H1 (cell line): ENCODE data around the gene CFAP65. TPM values are rescaled to one million over a fixed set of nuclear protein-coding genes. Genes with fewer than 3 reads are reported as not detected.

Source experiments
- CTCF ChIA-PET: fragments of 300-600 bp; sonication (Branson Sonifier 250); formaldehyde crosslinking; loops from one replicate; lab custom pipeline; 2021; ENCODE audit not compliant: partially characterized antibody; lab: Charles Lee
- POLR2A ChIA-PET: fragments of 300-600 bp; sonication (Branson Sonifier 250); formaldehyde crosslinking; loops from one replicate; lab custom pipeline; 2021; ENCODE audit warnings: inconsistent platforms; ENCODE audit not compliant: partially characterized antibody; lab: Charles Lee
- DNase-seq, 2 experiments: peaks; one replicate each; pipeline versions ENCODE4 v3.0.0 to v3.0.0-alpha.2; 2010 to 2022; ENCODE audit warnings: low spot score in 2 of 2, low read depth in 1 of 2, mixed read lengths in 1 of 2
- FAIRE-seq: peaks from 2 replicates; lab custom pipeline; 2011; peaks lifted over from hg19 to GRCh38; lab: Jason Lieb, UNC
- H2AFZ ChIP-seq: 2 replicates; pipeline ENCODE4 v1.8.1; 2012; ENCODE audit warnings: low read length, inconsistent platforms
- H2AK5ac ChIP-seq: 2 replicates; pipeline ENCODE4 v1.6.1; 2013; ENCODE audit warnings: low read depth, low read length
- H2BK120ac ChIP-seq: replicated peaks from 2 replicates; pipeline ENCODE3; 2013; ENCODE audit warnings: low read depth, low read length, inconsistent platforms
- H2BK12ac ChIP-seq: 2 replicates; pipeline ENCODE4 v1.6.1; 2013; ENCODE audit warnings: low read depth, low read length
- H2BK15ac ChIP-seq: 2 replicates; pipeline ENCODE4 v1.6.1; 2013; ENCODE audit warnings: low read length
- H2BK20ac ChIP-seq: 2 replicates; pipeline ENCODE4 v1.6.1; 2013; ENCODE audit warnings: low read length
- H2BK5ac ChIP-seq: 2 replicates; pipeline ENCODE4 v1.6.1; 2013; ENCODE audit warnings: low read depth, low read length
- H3K14ac ChIP-seq: 2 replicates; pipeline ENCODE4 v1.6.1; 2013; ENCODE audit warnings: inconsistent platforms; ENCODE audit not compliant: insufficient read length
- H3K18ac ChIP-seq: 2 replicates; pipeline ENCODE4 v1.6.1; 2013; ENCODE audit warnings: low read length; ENCODE audit errors: extremely low read depth
- H3K23ac ChIP-seq: 2 replicates; pipeline ENCODE4 v1.6.1; 2013; ENCODE audit warnings: inconsistent platforms; ENCODE audit not compliant: insufficient read length
- H3K23me2 ChIP-seq: 2 replicates; pipeline ENCODE4 v1.6.1; 2013; ENCODE audit warnings: low read depth, low read length
- H3K27ac ChIP-seq: 2 replicates; pipeline ENCODE4 v1.6.1; 2011; ENCODE audit warnings: low read depth, low read length, inconsistent platforms
- H3K27me3 ChIP-seq, 4 experiments: replicated peaks in 1 of 4; 1 replicate in 1 of 4; 2 replicates in 3 of 4; pipeline versions ENCODE4 v1.6.1 to v1.8.1; 2011 to 2013; ENCODE audit warnings: low read length in 3 of 4, mild to moderate bottlenecking in 3 of 4, inconsistent platforms in 2 of 4, mixed read lengths in 2 of 4, moderate library complexity in 1 of 4; ENCODE audit not compliant: control insufficient read depth in 3 of 4, insufficient read depth in 3 of 4; ENCODE audit errors: extremely low read depth in 1 of 4
- H3K36me3 ChIP-seq, 4 experiments: 2 replicates each; pipeline versions ENCODE4 v1.6.1 to v1.8.1; 2011 to 2013; ENCODE audit warnings: mild to moderate bottlenecking in 4 of 4, low read length in 3 of 4, moderate library complexity in 2 of 4, control low read depth in 1 of 4, inconsistent platforms in 1 of 4; ENCODE audit not compliant: insufficient read depth in 4 of 4, control insufficient read depth in 2 of 4
- H3K4ac ChIP-seq: replicated peaks from 2 replicates; pipeline ENCODE3; 2013; ENCODE audit warnings: low read length, low read depth, mixed read lengths, inconsistent platforms; ENCODE audit not compliant: insufficient read length
- H3K4me1 ChIP-seq, 4 experiments: replicated peaks in 1 of 4; 1 replicate in 1 of 4; 2 replicates in 3 of 4; pipeline versions ENCODE4 v1.6.1 to v1.8.1; 2011 to 2013; ENCODE audit warnings: low read length in 3 of 4, inconsistent platforms in 2 of 4, mixed read lengths in 1 of 4; ENCODE audit not compliant: insufficient read depth in 4 of 4, control insufficient read depth in 3 of 4
- H3K4me2 ChIP-seq, 2 experiments: 2 replicates each; pipeline versions ENCODE4 v1.6.1 to v1.8.1; 2011 to 2013; ENCODE audit warnings: low read depth in 2 of 2, low read length in 2 of 2, control low read depth in 1 of 2, inconsistent platforms in 1 of 2, mild to moderate bottlenecking in 1 of 2; ENCODE audit not compliant: insufficient read depth in 1 of 2
- H3K4me3 ChIP-seq, 4 experiments: fragments of 200-600, 300-600 bp in 1 of 4; sonication (generic), shearing (Covaris generic), sonication (Bioruptor Twin) in 1 of 4; 2 replicates each; pipeline versions ENCODE4 v1.5.1 to v1.8.1; 2011 to 2016; ENCODE audit warnings: low read length in 4 of 4, low read depth in 3 of 4, control low read depth in 2 of 4, inconsistent platforms in 2 of 4, mild to moderate bottlenecking in 2 of 4, mixed read lengths in 1 of 4, moderate library complexity in 1 of 4; ENCODE audit not compliant: insufficient read depth in 2 of 4; ENCODE audit errors: extremely low read depth in 1 of 4
- H3K56ac ChIP-seq: replicated peaks from 2 replicates; pipeline ENCODE3; 2013; ENCODE audit warnings: low read depth, mild to moderate bottlenecking, mixed read lengths, low read length, inconsistent platforms; ENCODE audit not compliant: insufficient read length
- H3K79me1 ChIP-seq: 2 replicates; pipeline ENCODE4 v1.6.1; 2013; ENCODE audit warnings: low read depth, low read length, control low read depth
- H3K79me2 ChIP-seq, 2 experiments: 2 replicates each; pipeline versions ENCODE4 v1.6.1 to v1.8.1; 2012 to 2013; ENCODE audit warnings: low read length in 2 of 2, mild to moderate bottlenecking in 2 of 2, inconsistent platforms in 1 of 2; ENCODE audit not compliant: insufficient read depth in 2 of 2, control insufficient read depth in 1 of 2
- H3K9ac ChIP-seq, 4 experiments: replicated peaks in 1 of 4; 1 replicate in 1 of 4; 2 replicates in 3 of 4; pipeline versions ENCODE4 v1.6.1 to v1.8.1; 2011 to 2013; ENCODE audit warnings: low read depth in 3 of 4, low read length in 3 of 4, control low read depth in 2 of 4, mild to moderate bottlenecking in 2 of 4, moderate library complexity in 2 of 4, inconsistent platforms in 1 of 4; ENCODE audit errors: extremely low read depth in 1 of 4
- H3K9me3 ChIP-seq, 2 experiments: 2 replicates each; pipeline versions ENCODE4 v1.6.1 to v1.8.1; 2012 to 2013; ENCODE audit warnings: mild to moderate bottlenecking in 2 of 2, moderate library complexity in 2 of 2, control low read depth in 1 of 2, inconsistent platforms in 1 of 2, low read depth in 1 of 2, low read length in 1 of 2, mixed read lengths in 1 of 2; ENCODE audit not compliant: insufficient read depth in 2 of 2
- H4K20me1 ChIP-seq, 2 experiments: replicated peaks in 1 of 2; 2 replicates each; pipeline versions ENCODE3 to v1.8.1; 2011 to 2013; ENCODE audit warnings: inconsistent platforms in 2 of 2, low read length in 2 of 2, mild to moderate bottlenecking in 1 of 2; ENCODE audit not compliant: insufficient read depth in 2 of 2, control insufficient read depth in 1 of 2
- H4K5ac ChIP-seq: 2 replicates; pipeline ENCODE4 v1.6.1; 2013; ENCODE audit warnings: low read length, low read depth, mixed read lengths, inconsistent platforms; ENCODE audit not compliant: insufficient read length
- H4K8ac ChIP-seq: 2 replicates; pipeline ENCODE4 v1.8.0; 2013; ENCODE audit warnings: mild to moderate bottlenecking, moderate library complexity, low read length, inconsistent platforms; ENCODE audit not compliant: insufficient read depth; ENCODE audit errors: extremely low read depth
- H4K91ac ChIP-seq: replicated peaks from 2 replicates; pipeline ENCODE3; 2013; ENCODE audit warnings: low read length, mixed read lengths, inconsistent platforms; ENCODE audit not compliant: insufficient read length
- BCL11A ChIP-seq, 2 experiments: IDR thresholded peaks; one replicate each; pipeline ENCODE4 v1.6.1; 2011; ENCODE audit warnings: low read depth in 2 of 2, low read length in 2 of 2, mild to moderate bottlenecking in 2 of 2
- CEBPB ChIP-seq: IDR thresholded peaks from 2 replicates; pipeline ENCODE4 v1.6.1; 2012; ENCODE audit warnings: low read depth, low read length
- CREB1 ChIP-seq: IDR thresholded peaks from 2 replicates; pipeline ENCODE4 v1.6.1; 2012; ENCODE audit warnings: inconsistent platforms
- EZH2 ChIP-seq: fragments of 200-600 bp; sonication (generic); IDR thresholded peaks from 2 replicates; pipeline ENCODE4 v1.7.1; 2012; ENCODE audit warnings: low read depth, mild to moderate bottlenecking, moderate library complexity, low read length, inconsistent platforms; ENCODE audit not compliant: severe bottlenecking
- GTF2F1 ChIP-seq: IDR thresholded peaks from 2 replicates; pipeline ENCODE4 v1.6.1; 2012; ENCODE audit warnings: low read depth, low read length, improper control_type of control experiment, borderline replicate concordance
- HDAC6 ChIP-seq: IDR thresholded peaks from one replicate; pipeline ENCODE4 v1.7.1; 2012; ENCODE audit warnings: low read depth, mild to moderate bottlenecking, inconsistent platforms, low read length, moderate library complexity
- KDM5A ChIP-seq: fragments of 200-600 bp; IDR thresholded peaks from 2 replicates; pipeline ENCODE4 v1.7.1; 2012; ENCODE audit warnings: mild to moderate bottlenecking, low read length, inconsistent platforms, mixed read lengths
- RXRA ChIP-seq: IDR thresholded peaks from 2 replicates; pipeline ENCODE4 v1.6.1; 2011; ENCODE audit warnings: low read depth, mild to moderate bottlenecking, low read length, moderate library complexity; ENCODE audit not compliant: insufficient read depth
- WGBS, 2 experiments: shearing (Covaris generic) in 1 of 2; methylation state at CpG; one replicate each; pipeline versions ENCODE4 v1.1.6 to v1.1.7; 2013 to 2015; ENCODE audit warnings: low lambda C conversion rate in 2 of 2, mixed read lengths in 2 of 2, inconsistent platforms in 1 of 2, low coverage in 1 of 2, missing lambda C conversion rate in 1 of 2; ENCODE audit not compliant: insufficient replicate concordance in 2 of 2, insufficient coverage in 1 of 2, insufficient read length in 1 of 2; ENCODE audit errors: extremely low coverage in 1 of 2, missing lambda C conversion rate in 1 of 2; 5-methylcytosine and 5-hydroxymethylcytosine counted together
- polyA plus RNA-seq, 7 experiments: library from polyadenylated mRNA; depleted of rRNA in 3 of 7; stranded (reverse) in 5 of 7; unstranded in 2 of 7; fragments of >200 nt in 5 of 7; fragments of 200-250 nt in 2 of 7; gene quantifications; 1 replicate in 5 of 7; 2 replicates in 1 of 7; 4 replicates in 1 of 7; pipeline versions ENCODE4 v1.2.1 to v1.2.3, GENCODE V29; 2011 to 2013; ENCODE audit warnings: missing spikeins in 2 of 7, mixed read lengths in 2 of 7
- total RNA-seq: library from RNA; stranded (reverse); fragmentation: NEBNext Ultra II Directional; extraction: Animal tissue kit (Norgen Biotek cat#: 25700); gene quantifications from 2 replicates; pipeline ENCODE4 v1.2.1, GENCODE V29; 2021

The CFAP65 gene
- total and polyA plus RNA-seq, 2 of the 8 experiments (the other 6 are each of a cell fraction or from before 2014, with no cell fraction given), result 0.19 to 0.45 TPM

DNA sequence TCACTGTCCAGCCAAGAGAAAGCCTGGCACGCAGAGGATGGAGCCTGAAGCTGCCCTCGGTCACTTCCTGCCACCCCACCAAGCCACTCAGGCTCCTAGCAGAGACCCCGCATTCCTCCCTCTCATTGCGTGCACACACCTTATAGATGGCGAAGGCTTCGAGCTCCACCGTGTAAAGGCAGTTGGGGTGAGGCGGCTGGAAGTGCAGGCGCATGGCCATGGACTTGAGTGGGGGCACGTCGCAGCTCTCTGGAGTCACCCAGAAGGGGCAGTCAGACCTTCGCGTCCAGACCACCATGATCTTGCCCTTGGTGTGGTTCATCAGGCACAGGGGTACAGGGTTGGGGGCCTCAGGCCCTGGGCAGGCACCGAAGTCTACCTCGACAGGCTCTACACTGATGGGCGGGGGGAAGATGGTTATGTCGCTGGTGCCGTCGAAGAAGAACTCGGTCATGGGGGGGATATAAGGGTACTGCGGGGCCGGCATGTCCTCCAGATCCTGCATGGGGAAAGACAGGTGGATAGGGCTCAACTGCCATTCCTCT lies 13.7 kb downstream of the CFAP65 start:
- Histone ChIP-seq H3K56ac (no peak overlapping the region), H2BK120ac (no peak overlapping the region), H4K20me1 (peaks cover 0 to 2% of the 10 kb centered on the region in 2 experiments), H4K5ac (no peak overlapping the region), H3K18ac (no peak overlapping the region), H3K79me1 (no peaks in the 10 kb centered on the region), H2AK5ac (no peak overlapping the region), H3K4me1 (peaks cover 0 to 3% (median under 1%) of the 10 kb centered on the region in 4 experiments; a peak in 2 of 7 replicates), H2BK15ac (no peak overlapping the region), H3K27me3 (no peaks in the 10 kb centered on the region; a peak in 1 of 7 replicates), H3K23ac (no peak overlapping the region), H3K23me2 (no peaks in the 10 kb centered on the region), H3K14ac (no peak overlapping the region), H3K79me2 (no peaks in the 10 kb centered on the region), H2AFZ (no peak overlapping the region), H4K91ac (no peak overlapping the region), H3K4ac (no peak overlapping the region), H4K8ac (no peak overlapping the region), H3K9me3 (no peaks in the 10 kb centered on the region), H3K27ac (no peak overlapping the region), H2BK5ac (no peak overlapping the region), H2BK12ac (no peak overlapping the region), H3K4me3 (no peak overlapping the region), H3K36me3 (no peaks in the 10 kb centered on the region), H3K9ac (no peak overlapping the region), H2BK20ac (no peak overlapping the region), H3K4me2 (no peak overlapping the region)
- 95% methylated on average over 22 of the region's 22 CpGs; no CpG with 5 or more reads in 1 of the 2 experiments for WGBS, 2 experiments
- FAIRE-seq (no peak), DNase-seq (no peak)
- CTCF ChIA-PET, result interaction anchor here (0.6 to 45.5 kb wide), 13 partner anchors 9 to 268 kb away, joined by 3 to 1006 read pairs (median 7); partner anchors contain the start of genes CFAP65, CRYBA2, IHH and NHEJ1
- no peak for TF ChIP-seq KDM5A
- no peak for TF ChIP-seq GTF2F1
- TF ChIP-seq HDAC6, result no peak
- no peak for TF ChIP-seq CREB1
- no peak for TF ChIP-seq EZH2
- TF ChIP-seq CEBPB, result no peak
- TF ChIP-seq RXRA, result no peak
- no peak for TF ChIP-seq BCL11A (IDR thresholded peaks at IDR 0.05; ENCODE audit: low read depth in 2 of 2, low read length in 2 of 2)
- POLR2A ChIA-PET, result no interaction called here
